ENCODE data around the gene SUSD2. TPM values are rescaled to one million over a fixed set of nuclear protein-coding genes. Genes with fewer than 3 reads are reported as not detected.

SUSD2 gene
- total RNA-seq, 1 experiment from 2014 or later: 0.05 TPM

GRCh38 chr22:24184057-24184798 lies 2.9 kb downstream of the SUSD2 start:
- in situ Hi-C loops (cut with HindIII; ENCODE audit: low pct_unique_long_range_greater_than_20kb, low sequenced_read_pairs): no loop called here
- DNase-seq (ENCODE audit: low read depth, low spot score): no peak

GRCh38 chr22:24185001-24185500 lies 3.8 kb downstream of the SUSD2 start:
- in situ Hi-C loops (cut with HindIII; ENCODE audit: low pct_unique_long_range_greater_than_20kb, low sequenced_read_pairs): no loop called here
- DNase-seq (ENCODE audit: low read depth, low spot score): no peak

- no peak for DNase-seq (ENCODE audit: low read depth, low spot score)
- in situ Hi-C loops (cut with HindIII; ENCODE audit: low pct_unique_long_range_greater_than_20kb, low sequenced_read_pairs): no loop called here
These were observed 4.4 kb downstream of the SUSD2 start for GRCh38 chr22:24185501-24186351.

GRCh38 chr22:24186352-24186740 lies 5.1 kb downstream of the SUSD2 start:
- in situ Hi-C loops (cut with HindIII; ENCODE audit: low pct_unique_long_range_greater_than_20kb, low sequenced_read_pairs): no loop called here
- DNase-seq (ENCODE audit: low read depth, low spot score): no peak

- in situ Hi-C loops (cut with HindIII; ENCODE audit: low pct_unique_long_range_greater_than_20kb, low sequenced_read_pairs): no loop called here
- no peak for DNase-seq (ENCODE audit: low read depth, low spot score)
These were observed 5.8 kb downstream of the SUSD2 start for GRCh38 chr22:24186892-24187670.

GRCh38 chr22:24187731-24188644 lies 6.7 kb downstream of the SUSD2 start:
- no peak for DNase-seq (ENCODE audit: low read depth, low spot score)
- in situ Hi-C loops (cut with HindIII; ENCODE audit: low pct_unique_long_range_greater_than_20kb, low sequenced_read_pairs): no loop called here

- in situ Hi-C loops (cut with HindIII; ENCODE audit: low pct_unique_long_range_greater_than_20kb, low sequenced_read_pairs): no loop called here
These were observed 7.5 kb downstream of the SUSD2 start for GRCh38 chr22:24188705-24189248.

GRCh38 chr22:24189249-24190158 lies 8.2 kb downstream of the SUSD2 start:
- in situ Hi-C loops (cut with HindIII; ENCODE audit: low pct_unique_long_range_greater_than_20kb, low sequenced_read_pairs): no loop called here
- DNase-seq (ENCODE audit: low read depth, low spot score): peak; percentile 76

More at GRCh38 chr22:24188705-24189248, 7.5 kb downstream of the SUSD2 start:
- DNase-seq (ENCODE audit: low read depth, low spot score): no peak

- in situ Hi-C loops (cut with HindIII; ENCODE audit: low pct_unique_long_range_greater_than_20kb, low sequenced_read_pairs): no loop called here
- DNase-seq (ENCODE audit: low read depth, low spot score): no peak
These were observed 8.9 kb downstream of the SUSD2 start for GRCh38 chr22:24190159-24190540.

GRCh38 chr22:24190596-24191208 lies 9.4 kb downstream of the SUSD2 start:
- DNase-seq (ENCODE audit: low read depth, low spot score): no peak
- in situ Hi-C loops (cut with HindIII; ENCODE audit: low pct_unique_long_range_greater_than_20kb, low sequenced_read_pairs): no loop called here

GRCh38 chr22:24191381-24191841 lies 10.1 kb downstream of the SUSD2 start:
- DNase-seq (ENCODE audit: low read depth, low spot score): no peak
- in situ Hi-C loops (cut with HindIII; ENCODE audit: low pct_unique_long_range_greater_than_20kb, low sequenced_read_pairs): no loop called here

GRCh38 chr22:24191893-24192292 lies 10.6 kb downstream of the SUSD2 start:
- DNase-seq (ENCODE audit: low read depth, low spot score): no peak
- in situ Hi-C loops (cut with HindIII; ENCODE audit: low pct_unique_long_range_greater_than_20kb, low sequenced_read_pairs): no loop called here

GRCh38 chr22:24198682-24199052 lies 17.4 kb downstream of the SUSD2 start:
- DNase-seq (ENCODE audit: low read depth, low spot score): no peak
- in situ Hi-C loops (cut with HindIII; ENCODE audit: low pct_unique_long_range_greater_than_20kb, low sequenced_read_pairs): no loop called here

- in situ Hi-C loops (cut with HindIII; ENCODE audit: low pct_unique_long_range_greater_than_20kb, low sequenced_read_pairs): no loop called here
- no peak for DNase-seq (ENCODE audit: low read depth, low spot score)
These were observed 19.4 kb downstream of the SUSD2 start for GRCh38 chr22:24200619-24201212.

Measured in SK-MEL-5 (cell line).